GM21723 (cell line): Measurements from ENCODE around the gene FBXL13.
"Not testable (repeated sequence)": the region's sequence is repeated elsewhere in the genome, so short reads cannot be mapped to it uniquely, and the experiment has no call there.

ENCODE experiments used
- ATAC-seq: cut with Tn5 transposase; IDR thresholded peaks from one replicate; pipeline ENCODE4 v1.9.1; 2021; ENCODE audit warnings: mild to moderate bottlenecking, moderate library complexity; ENCODE audit not compliant: unreplicated experiment

FBXL13 gene

DNA sequence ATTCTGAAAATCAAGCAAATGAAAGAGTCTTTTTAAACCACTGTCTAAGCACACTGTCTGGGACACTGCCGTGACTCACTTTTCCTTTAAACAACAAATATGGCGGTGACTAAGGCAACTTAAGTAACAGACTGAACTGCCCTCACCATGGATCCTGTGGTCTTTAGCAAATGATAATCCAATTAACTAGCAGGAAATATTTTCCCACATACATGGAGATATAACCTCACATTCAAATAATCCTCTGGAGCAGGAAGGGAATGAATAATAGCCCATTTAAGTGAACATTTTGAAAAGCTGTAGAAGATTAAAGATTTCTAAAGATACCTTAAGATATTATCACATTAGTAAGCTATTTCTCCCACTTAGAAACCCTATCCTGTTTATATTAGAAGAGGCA is 202.1 kb downstream of the FBXL13 start:
- ATAC-seq = no peak

DNA sequence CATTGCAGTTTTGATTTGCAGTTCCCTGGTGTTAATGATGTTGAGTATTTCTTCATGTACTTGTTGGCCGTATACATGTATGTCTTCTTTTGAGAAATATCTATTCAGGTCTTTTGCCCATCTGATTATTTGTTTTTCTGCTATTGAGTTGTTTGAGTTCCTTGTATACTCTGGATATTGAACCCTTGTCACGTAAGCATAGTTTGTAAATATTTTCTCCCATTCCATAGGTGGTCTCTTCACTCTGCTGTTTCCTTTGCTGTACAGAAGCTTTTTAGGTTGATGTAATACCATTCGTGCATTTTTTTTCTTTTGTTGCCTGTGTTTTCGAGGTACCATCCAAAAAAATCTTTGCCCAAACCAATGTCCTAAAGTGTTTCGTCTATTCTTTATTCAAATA is 205.4 kb downstream of the FBXL13 start:
- ATAC-seq = no peak

DNA sequence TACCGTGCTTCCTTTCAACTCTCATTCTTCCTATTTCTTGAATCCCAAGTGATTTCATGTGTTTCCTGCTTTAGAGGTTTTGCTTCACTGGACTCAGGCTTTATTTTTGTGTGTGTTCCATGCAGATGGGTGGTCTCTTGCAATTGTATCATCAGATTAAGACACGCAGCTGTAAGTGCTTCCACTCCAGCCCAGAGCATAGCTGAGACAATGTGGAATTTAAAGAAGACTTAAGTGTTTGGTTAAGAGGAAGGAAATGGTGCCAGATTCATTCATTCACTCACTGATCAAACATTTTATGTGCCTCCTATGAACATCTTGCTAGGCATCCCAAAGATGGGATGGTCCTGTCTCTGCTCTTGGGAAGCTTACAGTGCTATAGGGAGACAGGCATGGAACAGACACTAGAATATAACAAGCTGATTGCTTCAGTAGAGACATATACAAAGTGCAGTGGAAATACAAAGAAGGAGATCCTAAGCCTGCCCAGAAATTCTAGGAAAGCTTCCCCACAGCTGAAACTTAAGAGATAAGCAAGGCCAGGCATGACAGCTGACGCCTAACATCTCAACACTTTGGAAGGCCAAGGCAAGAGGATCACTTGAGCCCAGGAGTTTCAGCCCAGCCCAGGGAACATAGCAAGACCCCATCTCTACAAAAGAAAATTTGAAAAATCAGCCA is 207.9 kb downstream of the FBXL13 start:
- no peak for ATAC-seq

DNA sequence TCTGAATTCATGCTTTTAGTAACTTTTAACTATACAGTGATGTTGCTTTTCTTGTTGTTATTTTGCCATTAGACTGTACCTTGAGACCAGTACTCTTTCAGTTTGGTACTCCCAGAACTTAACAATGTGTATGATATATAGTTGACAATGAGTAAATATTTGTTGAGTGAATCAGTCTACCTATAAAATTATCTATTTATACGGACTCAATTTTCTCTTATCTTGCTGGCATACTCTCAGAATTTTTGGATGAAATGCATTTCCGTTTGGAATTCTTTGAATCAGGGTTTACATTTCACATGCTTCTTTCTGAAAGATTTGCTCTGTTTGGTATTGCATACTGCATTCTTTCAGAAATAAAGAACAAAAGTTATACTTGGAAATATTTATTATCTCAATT is 209.6 kb downstream of the FBXL13 start:
- ATAC-seq = no peak

DNA sequence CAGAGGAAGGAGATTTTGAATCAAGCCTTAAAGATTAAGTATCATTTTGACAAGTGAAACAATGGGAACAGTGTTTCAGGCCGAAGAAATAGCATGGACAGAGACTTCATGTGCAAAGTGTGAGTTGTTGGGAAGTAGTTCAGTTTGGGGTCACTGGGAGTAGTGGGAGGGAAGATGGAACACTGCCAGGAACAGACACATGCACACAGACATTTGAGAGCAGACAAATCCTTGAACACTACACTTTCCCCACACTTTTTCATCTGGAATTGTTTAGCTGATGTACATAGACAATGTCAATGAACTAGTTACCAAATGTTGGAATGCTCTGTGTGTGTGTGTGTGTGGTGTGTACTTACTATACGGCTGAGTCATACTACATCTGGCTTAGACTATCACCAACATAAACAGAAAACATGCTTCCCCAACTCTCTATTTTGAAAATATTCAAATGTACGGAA is 214.2 kb downstream of the FBXL13 start:
- no peak for ATAC-seq

DNA sequence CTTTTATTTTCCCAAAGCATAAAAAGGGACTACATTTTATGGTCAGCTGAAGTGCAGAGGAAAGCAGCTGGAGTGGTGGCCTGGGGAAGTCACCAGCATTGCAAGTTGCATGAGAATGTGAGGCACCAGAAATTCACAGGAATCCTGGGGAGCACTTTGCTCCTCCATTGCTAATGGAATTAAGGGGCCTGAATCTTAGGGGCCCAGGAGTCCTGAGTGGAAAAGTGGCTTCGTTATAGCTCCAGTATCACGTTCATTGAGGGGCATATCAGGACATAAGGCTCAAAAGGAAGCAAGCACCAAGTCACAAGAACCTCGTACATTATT is 214.8 kb downstream of the FBXL13 start:
- ATAC-seq = no peak

DNA sequence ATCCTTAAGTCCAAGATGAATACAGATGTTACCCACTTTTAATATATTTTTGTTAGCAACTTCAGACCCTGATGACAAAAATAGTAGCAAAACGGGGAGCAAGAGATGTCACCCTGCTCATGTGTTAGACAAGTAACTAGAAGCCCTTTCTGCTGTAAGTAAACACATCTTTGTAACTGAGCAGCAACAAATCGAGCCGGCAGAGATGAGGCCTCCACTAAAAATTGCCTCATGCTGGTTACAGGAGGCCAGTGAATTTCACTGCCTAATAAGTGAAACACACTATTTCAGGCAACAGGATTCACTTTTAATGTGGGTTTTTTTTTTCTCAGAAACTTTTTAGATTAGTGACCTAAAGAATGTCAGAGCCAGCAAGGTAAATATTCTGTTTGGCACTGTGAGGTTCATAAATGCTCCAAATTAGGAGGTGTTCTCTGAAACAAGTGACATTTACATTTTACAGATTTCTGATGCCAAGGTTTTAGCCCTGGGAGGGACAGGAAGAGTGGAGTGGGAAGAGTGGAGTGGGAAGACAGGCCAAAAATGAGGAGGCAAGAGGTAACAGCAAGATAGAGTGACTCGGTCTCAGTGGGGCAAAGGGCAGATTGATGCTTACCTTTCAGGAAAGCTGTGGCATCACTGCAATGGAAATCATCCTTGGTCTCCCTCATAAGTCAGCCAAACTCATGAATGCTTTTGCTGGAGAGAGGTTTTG is 215.4 kb downstream of the FBXL13 start:
- ATAC-seq = no peak

DNA sequence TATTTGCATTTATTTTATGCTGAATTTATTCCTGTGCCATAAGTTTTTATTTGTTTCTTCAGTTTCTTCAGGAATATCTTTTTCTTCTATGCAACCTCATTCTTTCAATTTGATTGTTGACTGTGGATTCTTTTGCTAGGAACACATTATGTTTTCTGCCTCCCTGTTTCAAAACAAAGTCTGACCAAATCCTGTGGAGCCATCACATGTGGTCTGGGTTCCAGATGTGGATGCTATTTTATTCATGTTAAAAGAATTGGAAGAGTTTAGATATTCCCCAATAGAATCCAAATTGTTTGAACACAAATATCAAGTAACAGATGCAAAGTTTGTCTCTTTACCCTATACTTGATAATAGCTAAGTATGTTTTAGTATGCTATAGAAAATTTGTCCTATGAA is 218.6 kb downstream of the FBXL13 start:
- ATAC-seq = no peak

DNA sequence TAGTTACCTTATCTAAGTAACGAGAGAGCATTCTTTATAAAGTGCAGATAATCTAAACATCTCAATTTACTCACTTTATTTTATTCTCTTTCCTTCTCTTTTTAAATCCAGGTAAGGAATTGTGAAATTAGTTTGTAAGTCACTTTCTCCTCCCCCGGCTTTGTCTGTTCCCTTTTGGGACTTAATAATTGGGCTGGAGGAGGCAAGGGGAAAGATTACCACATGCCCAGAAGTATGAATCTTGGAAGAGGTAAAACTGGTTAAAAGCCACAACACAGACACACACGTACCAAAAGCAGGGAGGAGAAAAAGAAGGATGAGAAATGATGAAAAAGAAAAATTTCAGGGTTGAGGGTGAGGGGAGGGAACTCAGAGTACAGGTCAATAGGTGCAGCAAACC is 225.1 kb downstream of the FBXL13 start:
- ATAC-seq = no peak

DNA sequence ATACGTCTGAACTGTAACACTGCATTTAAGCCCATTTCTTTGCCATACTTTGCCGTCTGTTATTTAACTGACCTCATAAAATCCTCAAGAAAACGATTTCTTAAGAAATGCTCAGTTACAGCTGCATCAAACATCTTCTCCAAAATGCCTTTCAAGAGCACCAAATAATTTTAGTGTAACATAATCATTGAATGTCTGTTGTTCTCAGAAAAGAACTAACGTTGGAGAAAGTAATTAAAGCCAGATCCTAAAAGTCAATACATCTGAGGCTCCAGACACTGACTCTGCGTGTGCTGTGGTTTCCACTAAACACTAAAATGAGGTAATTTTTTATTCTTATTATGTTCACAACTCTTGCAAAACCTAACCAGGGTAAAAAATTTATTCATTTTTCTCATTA is 225.5 kb downstream of the FBXL13 start:
- no peak for ATAC-seq

DNA sequence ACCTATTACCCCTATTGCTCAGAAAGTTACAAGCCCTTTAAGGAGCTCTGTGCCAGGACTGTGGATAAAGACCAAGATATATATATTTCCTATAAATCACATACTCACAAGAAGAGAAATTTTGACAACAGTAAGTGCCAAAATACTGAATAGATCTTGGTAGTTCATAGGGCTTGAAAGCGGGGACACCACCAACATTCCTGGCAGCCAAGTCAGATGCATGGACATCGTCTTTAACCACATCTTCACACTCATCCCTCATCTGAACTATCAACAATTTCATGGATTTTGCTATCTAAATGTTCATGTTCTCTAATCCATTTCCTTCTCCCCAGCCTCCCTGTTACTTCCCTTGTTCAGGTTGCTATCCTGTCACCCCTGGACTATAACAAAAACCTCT is 229.2 kb downstream of the FBXL13 start:
- no peak for ATAC-seq

DNA sequence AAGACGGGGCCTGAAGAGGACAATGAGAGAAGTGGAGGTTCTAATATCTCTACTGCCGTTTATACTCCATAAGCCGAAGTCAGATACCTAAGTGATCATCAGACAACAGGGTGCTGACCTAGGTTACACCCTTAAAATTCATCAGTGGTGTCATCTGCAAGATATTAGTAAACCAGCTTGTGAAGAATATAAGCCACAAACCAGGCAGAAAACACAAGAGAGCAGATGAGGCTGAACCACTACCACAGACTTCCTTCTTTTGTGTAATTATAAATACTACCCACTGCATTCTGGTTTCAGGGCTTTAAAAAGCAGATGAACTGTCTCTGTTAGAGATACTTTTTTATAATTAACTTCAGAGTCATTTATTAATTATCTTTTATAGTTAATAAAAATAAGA is 230.7 kb downstream of the FBXL13 start:
- ATAC-seq = peak; percentile 95

DNA sequence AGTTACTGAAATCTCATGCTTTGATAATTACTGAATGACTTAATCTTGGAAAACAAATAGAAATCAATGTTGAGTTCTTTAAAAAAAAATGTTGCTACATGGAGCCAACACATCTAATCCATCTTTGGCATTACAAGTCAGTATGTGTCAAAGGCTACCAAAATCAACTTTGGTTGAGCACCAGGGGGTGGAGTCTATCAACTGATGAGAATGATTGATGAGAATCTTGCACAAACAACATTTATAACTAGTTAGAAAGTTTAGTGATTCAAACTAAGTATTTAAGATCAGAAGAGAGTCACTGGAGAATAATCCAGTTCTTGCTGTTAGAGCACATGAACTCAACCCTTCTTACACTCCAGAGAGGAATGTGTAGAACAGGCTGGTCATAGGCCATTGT is 232.3 kb downstream of the FBXL13 start:
- ATAC-seq = no peak

DNA sequence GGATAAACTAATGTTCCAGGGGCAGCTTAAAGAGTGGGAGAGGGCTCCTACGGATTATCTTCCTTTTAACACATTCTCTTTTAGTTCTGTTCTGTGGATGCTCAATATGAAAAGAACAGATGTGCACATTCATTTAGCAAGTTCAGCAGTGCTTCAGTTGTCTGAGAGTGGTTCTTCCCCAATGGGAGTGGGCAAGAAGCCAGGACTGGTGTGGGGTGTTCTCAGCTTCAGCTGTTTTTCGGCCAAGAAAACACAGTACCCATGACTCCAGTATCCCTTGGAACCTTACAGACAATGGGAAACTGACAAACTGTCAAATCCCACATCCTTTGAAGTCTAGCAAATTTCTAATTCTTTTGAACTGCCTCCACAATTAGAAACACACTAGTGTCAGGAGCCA is 233.3 kb downstream of the FBXL13 start:
- ATAC-seq = no peak

DNA sequence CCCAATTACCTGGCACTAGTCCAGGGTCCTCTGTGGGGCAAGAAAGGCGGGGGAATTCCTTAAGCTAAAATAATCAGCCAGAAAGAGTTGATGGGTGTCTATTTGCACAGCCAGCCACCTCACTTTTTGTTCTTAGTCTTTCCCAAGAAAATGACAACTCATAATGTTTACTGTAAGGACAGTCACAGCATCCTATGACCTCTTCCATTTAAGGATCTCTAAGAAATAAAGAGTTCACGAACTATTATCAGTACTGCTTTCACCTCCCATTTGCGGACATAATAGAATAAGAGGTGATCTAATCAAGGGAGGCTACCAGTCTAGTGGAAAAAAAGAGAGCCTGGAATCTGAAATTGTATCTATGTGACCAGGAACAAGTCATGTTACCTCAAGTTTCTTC is 234.2 kb downstream of the FBXL13 start:
- ATAC-seq = no peak

DNA sequence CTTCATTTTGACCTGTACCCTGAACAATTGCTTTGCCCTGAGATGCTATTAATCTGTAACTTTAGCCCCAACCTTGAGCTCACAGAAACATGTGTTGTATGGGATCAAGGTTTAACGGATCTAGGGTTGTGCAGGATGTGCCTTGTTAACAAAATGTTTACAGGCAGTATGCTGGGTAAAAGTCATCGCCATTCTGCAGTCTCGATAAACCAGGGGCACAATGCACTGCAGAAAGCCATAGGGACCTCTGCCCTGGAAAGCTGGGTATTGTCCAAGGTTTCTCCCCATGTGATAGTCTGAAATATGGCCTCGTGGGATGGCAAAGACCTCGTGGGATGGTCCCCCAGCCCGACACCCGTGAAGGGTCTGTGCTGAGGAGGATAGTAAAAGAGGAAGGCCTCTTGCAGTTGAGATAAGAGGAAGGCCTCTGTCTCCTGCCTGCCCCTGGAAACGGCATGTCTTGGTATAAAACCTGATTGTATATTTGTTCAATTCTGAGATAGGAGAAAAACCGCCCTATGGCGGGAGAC is 236.0 kb downstream of the FBXL13 start:
- ATAC-seq = not testable (repeated sequence)

DNA sequence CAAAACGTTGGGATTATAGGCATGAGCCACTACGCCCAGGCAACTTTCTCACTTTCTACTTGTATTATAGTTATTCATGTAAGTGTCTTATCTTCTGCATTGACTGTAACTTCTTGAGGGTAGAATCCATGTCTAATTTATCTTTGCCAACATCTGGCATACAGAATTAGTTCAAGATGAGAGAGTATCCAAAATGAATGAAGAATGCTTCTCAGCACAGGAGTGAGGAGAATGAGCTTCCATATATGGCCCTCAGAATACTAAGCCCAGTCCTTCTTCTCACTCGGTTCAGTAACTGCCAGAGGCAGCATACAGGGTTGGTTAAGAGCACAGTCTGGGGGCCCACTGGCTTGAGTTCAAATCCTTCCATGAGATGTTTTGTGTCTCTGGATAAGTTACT is 236.8 kb downstream of the FBXL13 start:
- ATAC-seq = no peak

DNA sequence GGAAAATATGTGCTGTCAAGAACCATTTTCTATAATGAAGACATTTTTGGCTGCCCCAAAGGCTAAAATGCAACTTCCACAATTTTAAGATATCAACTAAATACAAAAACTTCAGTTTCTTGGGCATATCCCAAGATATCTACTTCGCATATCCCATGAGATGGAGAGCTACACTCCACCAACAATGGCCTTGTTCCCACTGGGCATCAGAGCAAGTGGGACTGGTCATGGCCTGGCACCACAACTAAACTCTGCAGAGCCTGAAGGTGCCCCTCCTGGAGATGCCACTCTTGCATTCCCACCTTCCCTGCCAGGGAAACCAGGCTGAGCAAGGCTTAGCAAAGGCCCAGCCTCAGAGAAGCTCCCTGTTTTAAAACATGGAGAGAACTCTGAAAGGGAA is 237.6 kb downstream of the FBXL13 start:
- no peak for ATAC-seq

DNA sequence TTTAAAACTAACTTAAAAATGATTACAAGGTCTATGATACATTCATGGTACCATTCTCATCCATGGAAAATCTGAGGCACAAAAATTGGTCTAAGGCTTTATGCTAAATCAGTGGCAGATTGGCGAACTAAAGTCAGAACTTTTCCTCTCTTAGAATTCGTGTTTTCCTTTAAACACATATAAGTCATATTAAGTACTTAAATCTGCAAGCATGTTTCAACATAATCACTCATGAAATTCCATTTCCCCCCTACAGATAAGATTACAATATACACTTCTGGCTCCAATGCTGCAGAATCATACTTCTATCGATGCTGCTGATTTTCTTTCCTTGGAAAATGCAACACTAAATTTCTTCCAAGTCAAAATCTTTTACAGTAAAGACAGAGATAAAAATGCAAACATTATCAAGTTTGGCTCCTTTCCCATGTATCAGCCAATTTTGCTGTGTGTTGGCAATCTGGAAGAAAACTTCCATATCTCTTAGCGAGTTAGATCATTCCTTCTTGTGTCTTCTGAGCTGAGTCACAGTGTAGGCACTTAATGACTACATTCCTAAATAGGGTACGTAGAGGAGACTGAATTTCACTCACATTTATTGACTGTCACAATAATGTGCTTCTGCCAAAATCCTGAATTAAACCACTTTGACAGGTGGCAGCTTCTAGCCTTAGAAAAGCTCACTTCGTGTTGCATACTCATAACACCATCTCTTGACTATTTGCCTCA is 238.2 kb downstream of the FBXL13 start:
- no peak for ATAC-seq

DNA sequence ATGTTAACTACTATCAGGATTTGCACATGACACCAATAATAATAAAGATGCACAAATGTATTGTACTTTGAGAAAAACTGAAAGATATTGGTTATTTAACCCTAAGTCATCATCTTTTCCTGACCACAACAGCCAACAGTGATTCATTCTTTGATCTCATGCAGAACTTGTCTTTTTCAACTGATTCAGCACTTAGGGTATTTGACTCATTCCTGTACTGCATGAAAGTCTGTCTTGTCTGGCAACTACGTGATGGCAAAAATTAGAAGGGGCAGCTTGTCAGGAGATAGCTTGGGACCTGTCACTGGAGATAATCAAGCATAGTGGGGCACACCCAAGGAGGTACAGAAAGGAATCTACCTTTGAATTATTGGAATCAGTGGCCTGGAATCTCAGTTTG is 239.6 kb downstream of the FBXL13 start:
- peak; percentile 98 for ATAC-seq

DNA sequence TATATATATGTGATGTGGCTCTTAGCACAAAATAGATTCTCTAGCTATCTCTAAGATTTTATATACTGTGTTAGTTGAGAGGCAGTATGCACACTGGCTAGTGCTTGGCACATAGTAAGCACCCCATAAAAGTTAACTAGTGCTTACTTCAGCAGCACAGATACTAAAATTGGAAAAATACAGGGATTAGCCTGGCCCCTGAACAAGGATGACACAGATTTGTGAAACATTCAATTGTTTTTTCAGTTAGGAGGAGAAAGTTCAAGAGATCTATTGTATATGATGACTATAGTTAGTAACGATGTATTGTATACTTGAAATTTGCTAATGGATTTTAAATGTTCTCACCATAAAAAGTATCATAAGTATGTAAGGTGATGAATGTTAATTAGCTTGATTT is 240.1 kb downstream of the FBXL13 start:
- no peak for ATAC-seq

DNA sequence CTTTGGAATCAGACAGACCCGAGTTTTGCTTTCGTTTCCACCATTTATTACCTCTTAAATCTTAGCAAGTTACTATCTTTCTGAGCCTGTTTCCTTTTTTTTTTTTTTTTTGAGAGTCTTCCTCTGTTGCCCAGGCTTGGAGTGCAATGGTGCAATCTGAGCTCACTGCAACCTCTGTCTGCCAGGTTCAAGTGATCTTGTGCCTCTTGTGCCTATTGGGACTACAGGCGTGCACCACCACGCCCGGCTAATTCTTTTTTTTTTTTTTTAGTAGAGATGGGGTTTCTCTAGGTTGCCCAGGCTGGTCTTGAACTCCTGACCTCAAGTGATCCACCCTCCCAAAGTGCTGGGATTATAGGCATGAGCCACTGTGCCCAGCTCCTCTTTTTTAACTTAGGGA is 241.3 kb downstream of the FBXL13 start:
- no peak for ATAC-seq
